ENCODE measurements around the gene TSR2. TPM values are rescaled to one million over a fixed set of nuclear protein-coding genes. Genes with fewer than 3 reads are reported as not detected.
"Not testable (repeated sequence)": the region's sequence is repeated elsewhere in the genome, so short reads cannot be mapped to it uniquely, and the experiment has no call there.

TSR2 gene
- total RNA-seq, 1 experiment from 2014 or later, result 29.1 TPM

DNA sequence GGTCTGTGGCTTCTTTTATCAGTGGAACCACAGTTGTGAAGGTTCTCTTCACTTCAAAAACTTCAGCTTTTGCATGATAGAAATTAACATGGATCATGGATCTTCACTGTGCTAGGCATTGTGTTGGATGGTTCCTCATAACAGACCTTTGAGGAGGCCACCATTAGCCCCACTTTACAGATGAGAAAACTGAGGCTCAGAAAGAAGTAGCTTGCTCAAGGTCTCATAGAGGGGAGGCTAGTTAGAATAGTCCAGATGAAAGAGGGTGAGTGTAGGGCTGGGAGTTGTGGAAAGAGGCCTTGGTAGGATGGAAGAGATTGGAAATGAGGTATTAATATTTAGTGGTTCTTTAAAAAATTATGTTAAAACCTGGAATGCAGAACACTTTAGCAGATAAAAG is 2.6 kb downstream of the TSR2 start:
- Histone ChIP-seq H3K4me3 (no peak overlapping the region), H3K36me3 (no peaks in the 10 kb centered on the region), H3K27ac (no peak overlapping the region), H3K27me3 (no peaks in the 10 kb centered on the region), H3K4me1 (no peaks in the 10 kb centered on the region), H3K9me3 (replicated peaks) (no peaks in the 10 kb centered on the region)
- DNase-seq, result no peak

DNA sequence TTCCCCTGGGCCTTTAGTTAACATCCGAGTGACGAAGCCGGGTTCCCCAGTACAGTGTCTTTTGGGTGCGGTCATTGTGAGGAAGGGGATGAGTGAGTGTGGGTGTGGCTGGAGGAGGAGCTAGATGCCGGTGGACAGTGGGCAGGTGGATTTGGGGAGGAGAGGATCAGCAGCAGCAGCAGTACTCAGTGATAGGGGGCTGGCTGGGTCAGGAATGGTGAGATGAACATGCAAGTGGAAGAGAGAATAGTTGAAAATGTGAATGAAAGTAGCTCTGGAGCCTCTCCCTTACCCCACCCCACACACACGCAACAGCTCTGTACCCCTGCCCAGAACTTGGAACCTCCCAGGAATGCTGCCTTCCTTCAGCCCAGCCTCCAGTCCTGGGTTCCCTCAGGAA is 4.5 kb downstream of the TSR2 start:
- Histone ChIP-seq H3K4me1 (no peaks in the 10 kb centered on the region), H3K36me3 (no peaks in the 10 kb centered on the region), H3K4me3 (no peak overlapping the region), H3K27ac (no peak overlapping the region), H3K27me3 (no peaks in the 10 kb centered on the region), H3K9me3 (replicated peaks) (no peaks in the 10 kb centered on the region)
- no peak for DNase-seq

GRCh38 chrX:54446084-54446483 is 5.9 kb downstream of the TSR2 start:
- Histone ChIP-seq H3K9me3 (replicated peaks) (no peaks in the 10 kb centered on the region), H3K4me1 (no peaks in the 10 kb centered on the region), H3K36me3 (no peaks in the 10 kb centered on the region), H3K27ac (no peak overlapping the region), H3K4me3 (no peak overlapping the region), H3K27me3 (no peaks in the 10 kb centered on the region)
- DNase-seq, result no peak

- no peaks in the 10 kb centered on the region for H3K9me3 ChIP-seq (replicated peaks)
- H3K4me3 ChIP-seq, result no peak overlapping the region
- DNase-seq, result peak in 1 of 2 experiments; percentile 6
- H3K4me1 ChIP-seq, result no peaks in the 10 kb centered on the region
- no peaks in the 10 kb centered on the region for H3K36me3 ChIP-seq
- no peaks in the 10 kb centered on the region for H3K27me3 ChIP-seq
- H3K27ac ChIP-seq, result no peak overlapping the region
Observed at GRCh38 chrX:54447461-54447860, 7.3 kb downstream of the TSR2 start.

DNA sequence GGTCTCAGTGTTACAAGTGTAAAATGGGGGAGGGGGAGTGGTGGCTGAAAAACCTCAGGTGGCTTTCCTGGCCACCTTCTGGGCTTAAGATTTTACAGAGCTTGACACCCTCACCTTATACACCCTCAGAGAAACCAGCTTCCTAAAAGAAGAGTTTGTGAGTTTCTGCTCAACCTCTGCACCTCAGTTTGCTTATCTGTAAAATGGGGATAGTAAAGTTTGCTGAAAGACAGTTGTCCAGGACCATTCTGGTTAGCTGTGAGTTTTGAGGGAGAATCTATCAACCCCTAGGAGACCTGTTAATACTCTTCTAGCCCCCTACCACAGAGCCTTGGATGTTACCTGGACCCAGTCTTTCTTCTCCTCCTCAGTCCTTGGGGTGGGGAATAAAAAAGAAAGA is 9.7 kb downstream of the TSR2 start:
- no peak for DNase-seq
- H3K9me3 ChIP-seq (replicated peaks), result no peaks in the 10 kb centered on the region
- H3K27ac ChIP-seq, result no peak overlapping the region
- H3K36me3 ChIP-seq, result no peaks in the 10 kb centered on the region
- H3K27me3 ChIP-seq, result no peaks in the 10 kb centered on the region
- no peaks in the 10 kb centered on the region for H3K4me1 ChIP-seq
- H3K4me3 ChIP-seq, result no peak overlapping the region

GRCh38 chrX:54452920-54453319 is 12.7 kb downstream of the TSR2 start:
- Histone ChIP-seq H3K9me3 (replicated peaks) (no peaks in the 10 kb centered on the region), H3K27ac (no peak overlapping the region), H3K27me3 (no peaks in the 10 kb centered on the region), H3K4me1 (no peaks in the 10 kb centered on the region), H3K36me3 (no peaks in the 10 kb centered on the region), H3K4me3 (no peak overlapping the region)
- DNase-seq, result peak in 1 of 2 experiments; percentile 1

- Histone ChIP-seq H3K4me3 (no peak overlapping the region), H3K4me1 (no peaks in the 10 kb centered on the region), H3K27ac (no peak overlapping the region), H3K9me3 (replicated peaks) (no peaks in the 10 kb centered on the region), H3K27me3 (no peaks in the 10 kb centered on the region), H3K36me3 (no peaks in the 10 kb centered on the region)
- DNase-seq, result no peak
Observed at GRCh38 chrX:54470054-54470760, 30.0 kb downstream of the TSR2 start.

DNA sequence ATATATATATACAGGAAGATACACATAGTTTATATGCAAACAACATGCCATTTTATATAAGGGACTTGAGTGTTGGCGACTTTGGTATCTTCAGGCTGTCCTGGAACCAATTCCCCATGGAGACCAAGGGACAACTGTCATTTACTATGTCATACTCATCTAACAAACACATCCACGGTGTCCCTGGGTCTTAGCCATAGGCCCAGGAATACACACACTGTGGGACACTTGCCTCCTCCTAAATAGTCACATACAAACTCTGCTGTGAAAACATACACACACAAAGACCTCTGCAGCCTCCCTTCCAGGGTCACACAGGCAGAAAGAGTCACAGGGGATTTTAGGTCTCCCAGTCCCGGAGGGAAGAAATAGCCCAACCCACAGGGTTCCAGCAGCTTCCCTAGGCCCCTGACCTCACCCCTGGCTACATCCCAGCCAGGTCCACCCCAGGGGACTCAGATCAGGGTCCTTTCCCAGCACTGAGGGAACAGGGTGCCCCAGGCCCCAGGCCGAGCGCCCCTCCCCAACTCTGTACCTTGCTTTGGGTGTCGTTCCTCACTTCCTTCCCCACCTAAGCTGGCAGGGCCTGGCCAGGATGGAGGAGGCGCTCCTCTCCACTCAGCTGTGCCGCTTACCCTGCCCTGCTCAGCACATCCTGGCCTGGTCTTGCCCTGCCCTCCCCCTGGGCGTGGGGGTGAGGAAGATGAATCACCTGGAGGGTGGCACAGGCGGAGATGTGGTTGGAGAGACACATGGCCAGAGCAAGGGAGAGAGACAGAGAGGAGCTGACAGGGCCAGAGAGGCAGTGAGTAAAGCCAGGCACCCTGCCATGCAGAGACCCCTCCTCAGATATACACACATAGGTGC is 34.0 kb downstream of the TSR2 start:
- Histone ChIP-seq H3K9me3 (replicated peaks) (no peaks in the 10 kb centered on the region), H3K4me1 (no peaks in the 10 kb centered on the region), H3K27me3 (no peaks in the 10 kb centered on the region), H3K27ac (no peak overlapping the region), H3K36me3 (no peaks in the 10 kb centered on the region), H3K4me3 (no peak overlapping the region)
- no peak for DNase-seq

- H3K36me3 ChIP-seq, result no peaks in the 10 kb centered on the region
- no peak overlapping the region for H3K4me3 ChIP-seq
- H3K27ac ChIP-seq, result no peak overlapping the region
- no peaks in the 10 kb centered on the region for H3K9me3 ChIP-seq (replicated peaks)
- no peaks in the 10 kb centered on the region for H3K4me1 ChIP-seq
- peak in 1 of 2 experiments; percentile 3 for DNase-seq
- H3K27me3 ChIP-seq, result no peaks in the 10 kb centered on the region
Observed at GRCh38 chrX:54479136-54480111, 39.2 kb downstream of the TSR2 start.

DNA sequence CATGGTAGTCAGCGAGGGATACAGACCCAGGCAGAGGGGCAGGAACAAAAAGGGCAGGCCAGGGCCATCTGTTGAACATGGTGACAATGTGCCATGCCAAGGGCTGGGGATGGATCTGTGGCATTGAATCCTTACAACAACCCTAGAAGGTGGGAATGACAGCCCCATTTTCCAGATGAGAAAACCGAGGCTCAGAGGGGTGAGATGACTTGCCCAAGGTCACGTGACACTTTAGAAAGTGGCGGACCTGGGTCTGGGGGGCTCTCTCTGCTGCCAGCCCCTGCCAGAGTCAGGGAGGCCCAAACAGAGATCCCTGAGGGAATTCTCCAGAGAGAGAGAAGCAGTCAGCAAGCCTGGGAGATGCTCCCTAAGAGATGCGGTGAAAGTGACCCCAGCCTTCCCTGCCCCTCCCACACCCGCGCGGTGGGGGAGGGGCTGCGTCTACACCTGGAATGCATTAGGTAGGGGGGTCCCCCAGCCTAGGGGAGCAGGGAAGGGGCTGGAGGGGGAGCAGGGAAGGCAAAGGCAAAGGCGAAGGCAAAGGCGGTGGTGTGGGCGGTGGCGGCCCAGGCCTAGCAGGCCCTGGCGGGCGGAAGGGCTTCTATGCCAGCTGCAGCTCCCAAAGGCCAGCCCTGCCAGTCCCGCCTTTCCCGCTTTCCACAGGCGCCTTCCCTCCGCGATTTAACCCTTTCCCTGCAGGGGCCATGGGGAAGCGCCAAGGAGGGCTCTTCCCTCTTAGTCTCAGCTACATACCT is 42.8 kb downstream of the TSR2 start:
- no peaks in the 10 kb centered on the region for H3K27me3 ChIP-seq
- no peak overlapping the region for H3K27ac ChIP-seq
- H3K4me1 ChIP-seq, result no peaks in the 10 kb centered on the region
- no peak overlapping the region for H3K4me3 ChIP-seq
- no peak for DNase-seq
- no peaks in the 10 kb centered on the region for H3K9me3 ChIP-seq (replicated peaks)
- no peaks in the 10 kb centered on the region for H3K36me3 ChIP-seq

GRCh38 chrX:54483946-54484345 is 43.7 kb downstream of the TSR2 start:
- no peaks in the 10 kb centered on the region for H3K9me3 ChIP-seq (replicated peaks)
- H3K27me3 ChIP-seq, result no peaks in the 10 kb centered on the region
- H3K4me1 ChIP-seq, result no peaks in the 10 kb centered on the region
- H3K27ac ChIP-seq, result no peak overlapping the region
- H3K4me3 ChIP-seq, result no peak overlapping the region
- no peak for DNase-seq
- H3K36me3 ChIP-seq, result no peaks in the 10 kb centered on the region

DNA sequence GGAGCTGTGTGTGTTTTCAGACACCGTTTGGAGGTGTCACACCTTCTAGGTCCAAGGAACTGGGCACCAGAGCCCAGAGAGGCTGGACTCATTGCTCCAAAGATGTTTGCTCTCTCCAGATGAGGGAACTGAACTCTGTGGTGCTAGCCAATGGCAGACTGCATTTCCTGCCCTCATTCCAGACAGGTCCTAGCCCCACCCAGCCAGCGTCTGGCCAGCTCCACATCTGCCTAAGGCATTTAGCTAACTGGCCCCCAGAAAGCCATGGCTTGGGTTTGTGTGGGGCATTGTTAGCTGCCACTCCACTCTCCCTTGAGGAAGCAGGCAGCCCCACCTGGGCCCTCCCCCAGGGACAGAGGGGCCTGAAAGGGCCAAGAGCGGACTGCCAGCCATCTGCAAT is 44.5 kb downstream of the TSR2 start:
- H3K27me3 ChIP-seq, result no peaks in the 10 kb centered on the region
- no peak overlapping the region for H3K27ac ChIP-seq
- no peak for DNase-seq
- H3K9me3 ChIP-seq (replicated peaks), result no peaks in the 10 kb centered on the region
- H3K4me3 ChIP-seq, result no peak overlapping the region
- H3K4me1 ChIP-seq, result no peaks in the 10 kb centered on the region
- no peaks in the 10 kb centered on the region for H3K36me3 ChIP-seq

DNA sequence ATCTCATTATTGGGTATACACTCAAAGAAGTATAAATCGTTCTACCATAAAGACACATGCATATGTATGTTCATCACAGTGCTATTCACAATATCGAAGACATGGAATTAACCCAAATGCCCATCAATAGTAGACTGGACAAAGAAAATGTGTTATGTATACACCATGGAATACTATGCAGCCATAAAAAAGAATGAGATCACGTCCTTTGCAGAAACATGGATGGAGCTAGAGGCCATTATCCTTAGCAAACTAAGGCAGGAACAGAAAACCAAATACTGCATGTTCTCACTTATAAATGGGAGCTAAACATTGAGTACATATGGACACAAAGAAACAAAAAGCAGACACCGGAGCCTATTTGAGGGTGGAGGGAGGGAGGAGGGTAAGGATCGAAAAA is 49.6 kb downstream of the TSR2 start:
- not testable (repeated sequence) for H3K27ac ChIP-seq; H3K9me3 ChIP-seq (replicated peaks); H3K4me1 ChIP-seq; H3K27me3 ChIP-seq; H3K4me3 ChIP-seq; H3K36me3 ChIP-seq; DNase-seq

DNA sequence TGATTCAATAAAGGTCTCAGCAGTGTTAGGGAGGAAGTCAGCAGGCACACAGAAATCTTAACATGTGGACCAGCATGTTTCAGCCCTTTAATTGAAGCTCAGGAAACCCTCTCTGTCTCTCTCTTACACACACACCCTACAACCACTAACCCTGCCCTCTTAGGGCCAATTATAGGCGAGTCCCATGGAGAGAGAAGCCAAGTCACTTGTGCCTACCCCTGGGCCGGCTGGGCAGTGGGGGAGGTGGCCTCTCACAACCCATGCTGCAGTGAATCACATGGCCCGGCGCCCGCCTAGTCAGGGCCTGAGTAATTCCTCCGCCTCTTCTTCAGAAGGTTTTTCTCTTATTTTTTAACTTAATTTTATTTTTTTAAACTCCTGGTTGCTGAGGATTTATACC is 52.1 kb downstream of the TSR2 start:
- no peak for DNase-seq
- H3K9me3 ChIP-seq (replicated peaks), result no peaks in the 10 kb centered on the region
- no peak overlapping the region for H3K4me3 ChIP-seq
- H3K4me1 ChIP-seq, result no peaks in the 10 kb centered on the region
- no peaks in the 10 kb centered on the region for H3K36me3 ChIP-seq
- no peak overlapping the region for H3K27ac ChIP-seq
- no peaks in the 10 kb centered on the region for H3K27me3 ChIP-seq
